SH-SY5Y (cell line): ENCODE measurements around the gene RO60.

Source experiments
- GATA2 ChIP-seq: IDR thresholded peaks from 2 replicates; pipeline ENCODE4 v1.6.1; 2011; ENCODE audit warnings: mild to moderate bottlenecking, low read depth, low read length
- GATA3 ChIP-seq: IDR thresholded peaks from 2 replicates; pipeline ENCODE4 v1.6.1; 2011; ENCODE audit warnings: low read depth, mild to moderate bottlenecking, low read length, moderate library complexity

Gene RO60

GRCh38 chr1:193059282-193060114 lies at the start of gene RO60, which contains the start of gene UCHL5:
Gene RO60, plus strand, starts transcription at chr1:193059612. Its CDS starts 9,443 bp downstream, at chr1:193069055.
Gene UCHL5, minus strand, starts transcription at chr1:193059360. Its CDS starts 100 bp downstream, at chr1:193059260.
- TF ChIP-seq GATA3 = no peak
- no peak for TF ChIP-seq GATA2

- TF ChIP-seq GATA2 (no peak), GATA3 (no peak)
These were observed 48.0 kb upstream of the RO60 start for GRCh38 chr1:193011406-193011805.

- TF ChIP-seq GATA2 (no peak), GATA3 (no peak)
These were observed 46.4 kb upstream of the RO60 start for GRCh38 chr1:193013005-193013404.

- TF ChIP-seq GATA2 (no peak), GATA3 (no peak)
These were observed 45.7 kb upstream of the RO60 start for GRCh38 chr1:193013707-193014106.

- no peak for TF ChIP-seq GATA3
- TF ChIP-seq GATA2 = no peak
These were observed 45.0 kb upstream of the RO60 start for GRCh38 chr1:193014400-193014799.

GRCh38 chr1:193016788-193017187 lies 42.6 kb upstream of the RO60 start:
- TF ChIP-seq GATA3 (no peak), GATA2 (no peak)

GRCh38 chr1:193019442-193020026 lies 39.9 kb upstream of the RO60 start:
- TF ChIP-seq GATA2 (no peak), GATA3 (no peak)

GRCh38 chr1:193025218-193025617 lies 34.2 kb upstream of the RO60 start:
- no peak for TF ChIP-seq GATA3
- no peak for TF ChIP-seq GATA2

GRCh38 chr1:193030280-193030679 lies 29.1 kb upstream of the RO60 start:
- TF ChIP-seq GATA3 = no peak
- TF ChIP-seq GATA2 = no peak

GRCh38 chr1:193031431-193031830 lies 28.0 kb upstream of the RO60 start:
- TF ChIP-seq GATA3 = no peak
- no peak for TF ChIP-seq GATA2

GRCh38 chr1:193033610-193034009 lies 25.8 kb upstream of the RO60 start:
- no peak for TF ChIP-seq GATA2
- TF ChIP-seq GATA3 = no peak

- no peak for TF ChIP-seq GATA3
- no peak for TF ChIP-seq GATA2
These were observed 22.9 kb upstream of the RO60 start for GRCh38 chr1:193036337-193037047.

GRCh38 chr1:193040011-193040410 lies 19.4 kb upstream of the RO60 start:
- TF ChIP-seq GATA2 (no peak), GATA3 (no peak)

GRCh38 chr1:193042766-193043691 lies 16.4 kb upstream of the RO60 start:
- TF ChIP-seq GATA2 (no peak), GATA3 (no peak)
